NCI-H146 treated with DMSO at 0.1 percent for 48 hours (cell line): Measurements from ENCODE around the gene HSP90AB1.

Experiments
- DNase-seq: peaks from one replicate; lab custom pipeline; 2025; ENCODE audit not compliant: unreplicated experiment; lab: John Stamatoyannopoulos, UW

HSP90AB1 gene

GRCh38 chr6:44254191-44255104 lies 7.5 kb downstream of the HSP90AB1 start:
- no peak for DNase-seq

- DNase-seq, result no peak
Observed at GRCh38 chr6:44255105-44255808, 8.4 kb downstream of the HSP90AB1 start.

GRCh38 chr6:44255871-44256774 lies 9.2 kb downstream of the HSP90AB1 start:
- DNase-seq, result no peak

GRCh38 chr6:44256775-44257024 lies 9.8 kb downstream of the HSP90AB1 start:
- no peak for DNase-seq

- DNase-seq, result peak; percentile 74
Observed at GRCh38 chr6:44257025-44257752, 10.3 kb downstream of the HSP90AB1 start, which contains the start of gene SLC35B2. Gene SLC35B2, minus strand, starts transcription at chr6:44257528. Its CDS starts 118 bp downstream, at chr6:44257410.

GRCh38 chr6:44257753-44258324 lies 10.9 kb downstream of the HSP90AB1 start:
- no peak for DNase-seq

- no peak for DNase-seq
Observed at GRCh38 chr6:44258325-44258863, 11.5 kb downstream of the HSP90AB1 start.

GRCh38 chr6:44258921-44259320 lies 12.0 kb downstream of the HSP90AB1 start:
- no peak for DNase-seq

GRCh38 chr6:44260011-44260410 lies 13.1 kb downstream of the HSP90AB1 start:
- DNase-seq, result no peak

- DNase-seq, result no peak
Observed at GRCh38 chr6:44260451-44261297, 13.8 kb downstream of the HSP90AB1 start.

- DNase-seq, result no peak
Observed at GRCh38 chr6:44261581-44261980, 14.7 kb downstream of the HSP90AB1 start.

- DNase-seq, result no peak
Observed at GRCh38 chr6:44262467-44263353, 15.8 kb downstream of the HSP90AB1 start.

GRCh38 chr6:44263354-44264100 lies 16.6 kb downstream of the HSP90AB1 start:
- no peak for DNase-seq

GRCh38 chr6:44264154-44265006 lies 17.5 kb downstream of the HSP90AB1 start:
- DNase-seq, result no peak

- DNase-seq, result peak; percentile 87
Observed at GRCh38 chr6:44265007-44265721, 18.3 kb downstream of the HSP90AB1 start, which contains the start of gene NFKBIE. Gene NFKBIE, minus strand, starts transcription at chr6:44265551. Its CDS starts 205 bp downstream, at chr6:44265346.
